Spleen (tissue), 11 donors: Measurements from ENCODE around the gene ARL11. TPM values are rescaled to one million over a fixed set of nuclear protein-coding genes. Genes with fewer than 3 reads are reported as not detected.

Experiments used
- DNase-seq: peaks from one replicate; pipeline ENCODE4 v3.0.0-alpha.2; 2020
- H3K27ac ChIP-seq, 8 donors: fragments of 200-600 bp; sonication (generic) in 7 of 8; 1 replicate in 4 of 8; 2 replicates in 4 of 8; pipeline versions ENCODE4 v1.5.0 to v1.8.0; 2016 to 2021; ENCODE audit warnings: inconsistent platforms in 4 of 8, mild to moderate bottlenecking in 4 of 8, moderate library complexity in 1 of 8
- H3K27me3 ChIP-seq, 7 donors: fragments of 200-600 bp; sonication (generic) in 6 of 7; replicated peaks in 1 of 7; 1 replicate in 4 of 7; 2 replicates in 3 of 7; pipeline versions ENCODE4 v1.5.0 to v1.8.0; 2016 to 2021; ENCODE audit warnings: inconsistent platforms in 3 of 7, mild to moderate bottlenecking in 1 of 7
- H3K36me3 ChIP-seq, 6 donors: fragments of 200-600 bp; sonication (generic) in 5 of 6; 1 replicate in 4 of 6; 2 replicates in 2 of 6; pipeline versions ENCODE4 v1.5.0 to v1.8.0; 2016 to 2021; ENCODE audit warnings: inconsistent platforms in 2 of 6
- H3K4me1 ChIP-seq, 6 donors: fragments of 200-600 bp; sonication (generic) in 5 of 6; 1 replicate in 3 of 6; 2 replicates in 3 of 6; pipeline versions ENCODE4 v1.5.0 to v1.8.0; 2016 to 2021; ENCODE audit warnings: inconsistent platforms in 3 of 6
- H3K4me3 ChIP-seq, 8 donors: fragments of 200-600 bp; sonication (generic) in 7 of 8; 1 replicate in 4 of 8; 2 replicates in 4 of 8; pipeline versions ENCODE4 v1.5.0 to v1.8.0; 2016 to 2021; ENCODE audit warnings: inconsistent platforms in 4 of 8, mild to moderate bottlenecking in 4 of 8, moderate library complexity in 2 of 8
- H3K9me3 ChIP-seq, 8 donors: fragments of 200-600 bp; sonication (generic) in 7 of 8; 1 replicate in 4 of 8; 2 replicates in 4 of 8; pipeline versions ENCODE4 v1.5.0 to v1.8.0; 2016 to 2021; ENCODE audit warnings: inconsistent platforms in 4 of 8
- CTCF ChIP-seq, 11 experiments: fragments of 200-600 bp in 7 of 11; fragments of 450-650 bp in 4 of 11; sonication (generic) in 4 of 11; IDR thresholded peaks in 8 of 11; conservative IDR thresholded peaks in 3 of 11; 1 replicate in 7 of 11; 2 replicates in 4 of 11; pipeline versions ENCODE4 v1.4.0 to v1.8.0; 2016 to 2021; ENCODE audit warnings: antibody characterized with exemption in 11 of 11, inconsistent platforms in 4 of 11, mild to moderate bottlenecking in 1 of 11
- POLR2A ChIP-seq, 3 donors: fragments of 450-650 bp; IDR thresholded peaks; one replicate each; pipeline ENCODE4 v1.5.1; 2017; ENCODE audit warnings: antibody characterized with exemption in 3 of 3, mild to moderate bottlenecking in 1 of 3
- POLR2AphosphoS5 ChIP-seq, 3 donors: sonication (generic); formaldehyde crosslinking; IDR thresholded peaks; one replicate each; pipeline ENCODE4 v1.5.1; 2017; ENCODE audit warnings: antibody characterized with exemption in 3 of 3
- WGBS, 5 donors: extraction: QIAGEN DNeasy Blood & Tissue Kit in 3 of 5; methylation state at CpG; one replicate each; pipeline versions ENCODE4 v1.1.5 to v1.1.7; 2013 to 2018; 5-methylcytosine and 5-hydroxymethylcytosine counted together
- intact Hi-C: fragments of 100-400 bp; cut with DNase I; formaldehyde crosslinking; loops from one replicate; pipeline ENCODE4 v1.15.0; 2023; ENCODE audit warnings: low total_unique reads
- polyA plus RNA-seq, 3 donors: library from polyadenylated mRNA; stranded (reverse); fragments of 200-250 nt; gene quantifications; one replicate each; pipeline ENCODE4 v1.2.1, GENCODE V29; 2013
- total RNA-seq, 7 donors: library from RNA; depleted of rRNA in 3 of 7; stranded (reverse); fragments of >200 nt in 3 of 7; fragmentation: NEBNext Ultra II Directional in 4 of 7; extraction: Animal tissue kit (Norgen Biotek cat#: 25700) in 4 of 7; gene quantifications; one replicate each; pipeline versions ENCODE4 v1.1.0 to v1.2.1, GENCODE V29; 2016 to 2021
- donor health status: healthy with polysubstance abuse.
- donor health status: DM: no; HTN: no; CAD: no; lungs with moderate emphysema.
- donor health status: DM: no; HTN: no; CAD: no.
- donor health status: Bipolar disorder and iron deficiency.
- donor health status: healthy.
- donor health status: DM: no; HTN: no; CAD: no.
- donor health status: DM: yes; HTN: yes; CAD: no.

ARL11 gene
- total and polyA plus RNA-seq, 10 donors: 4.7 to 15.7 (median 11.6) TPM

DNA sequence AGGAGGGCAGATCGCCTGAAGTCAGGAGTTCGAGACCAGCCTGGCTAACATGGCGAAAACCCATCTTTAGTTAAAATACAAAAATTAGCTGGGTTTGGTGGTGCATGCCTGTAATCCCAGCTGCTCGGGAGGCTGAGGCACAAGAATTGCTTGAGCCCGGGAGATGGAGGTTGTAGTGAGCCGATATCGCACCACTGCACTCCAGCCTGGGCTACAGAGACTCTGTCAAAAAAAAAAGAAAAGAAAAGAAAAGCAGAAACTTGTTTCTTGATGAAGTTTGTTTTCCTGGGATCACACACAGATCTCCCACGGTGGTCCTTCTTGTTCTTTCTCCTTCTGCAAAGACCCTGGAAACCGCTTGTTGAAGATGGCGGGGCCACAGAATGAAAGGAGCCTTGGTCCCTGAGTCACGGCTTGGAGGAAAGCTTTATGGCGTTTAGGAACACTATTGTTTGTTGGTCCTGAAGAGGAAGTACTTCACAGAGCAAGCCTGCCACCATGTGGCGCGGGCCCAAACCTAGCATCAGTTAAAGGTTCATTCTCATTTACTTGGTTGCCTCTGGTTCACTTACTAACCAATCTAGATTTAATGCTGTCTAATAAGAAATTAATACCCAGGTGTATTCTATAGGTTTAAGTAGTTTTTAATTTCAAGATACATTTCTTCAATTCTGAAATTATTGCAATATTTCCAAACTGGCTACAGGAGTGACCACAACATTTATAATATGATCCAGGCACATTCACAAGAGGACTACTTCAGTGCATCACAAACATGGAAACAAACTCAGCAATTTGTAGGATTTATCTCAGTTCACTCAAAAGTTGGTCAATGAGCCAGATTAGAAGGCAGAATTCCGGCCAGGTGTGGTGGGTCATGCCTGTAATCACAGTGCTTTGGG lies 21.3 kb upstream of the ARL11 start:
- 25 to 34% (median 31%) methylated on average over 15 of the region's 15 CpGs for WGBS, 5 donors
- Histone ChIP-seq H3K27ac (peak overlapping the region in 5 of 8 donors; percentile 30 to 66 (median 46)), H3K9me3 (peaks cover 0 to 5% (median under 1%) of the 10 kb centered on the region in 8 donors), H3K4me3 (peak overlapping the region in 6 of 8 donors; percentile 4 to 50 (median 28)), H3K36me3 (no peaks in the 10 kb centered on the region), H3K4me1 (peaks cover 0 to 27% (median 16%) of the 10 kb centered on the region in 6 donors), H3K27me3 (no peaks in the 10 kb centered on the region)
- TF ChIP-seq POLR2A (IDR thresholded peaks at IDR 0.05): no peak
- peak; percentile 64 to 85 (median 77) for TF ChIP-seq CTCF (IDR thresholded peaks at IDR 0.05 in 8 of 11, conservative IDR thresholded peaks at IDR 0.05 in 3 of 11)
- TF ChIP-seq POLR2AphosphoS5 (IDR thresholded peaks at IDR 0.05): peak in 1 of 3 donors; percentile 72
- intact Hi-C loops: loop anchor here (5.0 kb wide), 1 partner anchor 305 kb away; no protein-coding TSS in a partner anchor
- peak; percentile 95 for DNase-seq

GRCh38 chr13:49607761-49608160 lies 20.5 kb upstream of the ARL11 start:
- Histone ChIP-seq H3K9me3 (peaks cover 0 to 10% (median 5%) of the 10 kb centered on the region in 8 donors), H3K36me3 (no peaks in the 10 kb centered on the region), H3K4me3 (no peak overlapping the region), H3K27me3 (no peaks in the 10 kb centered on the region), H3K27ac (no peak overlapping the region), H3K4me1 (peaks cover 0 to 27% (median 16%) of the 10 kb centered on the region in 6 donors)
- whole genome bisulfite sequencing, 5 donors: 21 to 28% (median 25%) methylated on average over 5 of the region's 5 CpGs
- intact Hi-C loops: loop anchor here (5.0 kb wide), 1 partner anchor 305 kb away; no protein-coding TSS in a partner anchor
- DNase-seq: no peak
- TF ChIP-seq POLR2AphosphoS5 (IDR thresholded peaks at IDR 0.05) (no peak), POLR2A (IDR thresholded peaks at IDR 0.05) (no peak), CTCF (IDR thresholded peaks at IDR 0.05 in 8 of 11, conservative IDR thresholded peaks at IDR 0.05 in 3 of 11) (no peak)

GRCh38 chr13:49608651-49609331 lies 19.5 kb upstream of the ARL11 start:
- WGBS, 5 donors: 55 to 74% (median 61%) methylated on average over 1 of the region's 1 CpG
- intact Hi-C loops: loop anchor here (5.0 kb wide), 1 partner anchor 306 kb away; no protein-coding TSS in a partner anchor
- peaks cover 0 to 10% (median 5%) of the 10 kb centered on the region in 8 donors for H3K9me3 ChIP-seq
- no peak for DNase-seq
- H3K27ac ChIP-seq: no peak overlapping the region
- TF ChIP-seq CTCF (IDR thresholded peaks at IDR 0.05 in 8 of 11, conservative IDR thresholded peaks at IDR 0.05 in 3 of 11) (no peak), POLR2A (IDR thresholded peaks at IDR 0.05) (no peak), POLR2AphosphoS5 (IDR thresholded peaks at IDR 0.05) (no peak)
- no peaks in the 10 kb centered on the region for H3K27me3 ChIP-seq
- no peak overlapping the region for H3K4me3 ChIP-seq
- H3K4me1 ChIP-seq: peaks cover 0 to 27% (median 16%) of the 10 kb centered on the region in 6 donors
- no peaks in the 10 kb centered on the region for H3K36me3 ChIP-seq
